ENCODE data around the gene PRR16. TPM values are rescaled to one million over a fixed set of nuclear protein-coding genes. Genes with fewer than 3 reads are reported as not detected.

The PRR16 gene
- total and polyA plus RNA-seq, 2 experiments from 2014 or later: 1.0 to 1.7 TPM

GRCh38 chr5:120631611-120632010 is 167.5 kb downstream of the PRR16 start:
- ATAC-seq (no peak), DNase-seq (ENCODE audit: low spot score) (no peak)
- Histone ChIP-seq H3K4me1 (ENCODE audit: insufficient read depth) (peaks cover 6% of the 10 kb centered on the region; the same call in 1 of the 2 replicates), H3K27ac (ENCODE audit: low read depth) (no peak overlapping the region), H3F3A (replicated peaks; ENCODE audit: low read depth) (no peaks in the 10 kb centered on the region), H4K20me1 (replicated peaks; ENCODE audit: insufficient read depth) (no peaks in the 10 kb centered on the region), H3K36me3 (ENCODE audit: insufficient read depth) (no peaks in the 10 kb centered on the region), H3K27me3 (ENCODE audit: insufficient read depth) (no peaks in the 10 kb centered on the region), H3K79me2 (replicated peaks; ENCODE audit: insufficient read depth) (no peaks in the 10 kb centered on the region), H3K4me2 (no peak overlapping the region), H3K4me3 (no peak overlapping the region), H3K9me2 (ENCODE audit: insufficient read depth) (peaks cover 5% of the 10 kb centered on the region; the same call in 1 of the 2 replicates), H2AFZ (no peak overlapping the region)
- TF ChIP-seq POLR2AphosphoS5 (IDR thresholded peaks at IDR 0.05; ENCODE audit: low read depth) (no peak), CTCF (conservative IDR thresholded peaks at IDR 0.05; ENCODE audit: low read depth in 2 of 2) (no peak), CREB1 (CRISPR knock-in tag; IDR thresholded peaks at IDR 0.05; ENCODE audit: low read depth) (no peak), JUNB (IDR thresholded peaks at IDR 0.05; ENCODE audit: unreplicated experiment) (no peak), ZNF114 (CRISPR knock-in tag; IDR thresholded peaks at IDR 0.05) (no peak), REST (IDR thresholded peaks at IDR 0.05; ENCODE audit: unreplicated experiment) (no peak), ZNF462 (CRISPR knock-in tag; IDR thresholded peaks at IDR 0.05) (no peak), ETS1 (IDR thresholded peaks at IDR 0.05) (no peak), ZNF331 (CRISPR knock-in tag; IDR thresholded peaks at IDR 0.05; ENCODE audit: low read depth) (no peak), NANOG (IDR thresholded peaks at IDR 0.05; ENCODE audit: borderline replicate concordance) (no peak), EZH2phosphoT487 (IDR thresholded peaks at IDR 0.05; ENCODE audit: unreplicated experiment) (no peak), STAT1 (IDR thresholded peaks at IDR 0.05; ENCODE audit: unreplicated experiment) (no peak), EZH2 (IDR thresholded peaks at IDR 0.05; ENCODE audit: low read depth, unreplicated experiment) (no peak)
- Mint-ChIP-seq H3K27ac (no peak overlapping the region), H3K4me1 (peaks cover 3% of the 10 kb centered on the region; the same call in 2 of the 3 replicates), H3K4me3 (no peak overlapping the region), H3K9me3 (no peaks in the 10 kb centered on the region), H3K36me3 (ENCODE audit: low read depth) (no peaks in the 10 kb centered on the region), H3K27me3 (ENCODE audit: insufficient read depth, low read depth, poor library complexity) (no peaks in the 10 kb centered on the region)

Measured in GM23338 (cell line).